ENCODE results near the gene NDUFA8. TPM values are rescaled to one million over a fixed set of nuclear protein-coding genes. Genes with fewer than 3 reads are reported as not detected.

Gene NDUFA8
- total and polyA plus RNA-seq, 10 donors = 27.8 to 72.7 (median 29.8) TPM

DNA sequence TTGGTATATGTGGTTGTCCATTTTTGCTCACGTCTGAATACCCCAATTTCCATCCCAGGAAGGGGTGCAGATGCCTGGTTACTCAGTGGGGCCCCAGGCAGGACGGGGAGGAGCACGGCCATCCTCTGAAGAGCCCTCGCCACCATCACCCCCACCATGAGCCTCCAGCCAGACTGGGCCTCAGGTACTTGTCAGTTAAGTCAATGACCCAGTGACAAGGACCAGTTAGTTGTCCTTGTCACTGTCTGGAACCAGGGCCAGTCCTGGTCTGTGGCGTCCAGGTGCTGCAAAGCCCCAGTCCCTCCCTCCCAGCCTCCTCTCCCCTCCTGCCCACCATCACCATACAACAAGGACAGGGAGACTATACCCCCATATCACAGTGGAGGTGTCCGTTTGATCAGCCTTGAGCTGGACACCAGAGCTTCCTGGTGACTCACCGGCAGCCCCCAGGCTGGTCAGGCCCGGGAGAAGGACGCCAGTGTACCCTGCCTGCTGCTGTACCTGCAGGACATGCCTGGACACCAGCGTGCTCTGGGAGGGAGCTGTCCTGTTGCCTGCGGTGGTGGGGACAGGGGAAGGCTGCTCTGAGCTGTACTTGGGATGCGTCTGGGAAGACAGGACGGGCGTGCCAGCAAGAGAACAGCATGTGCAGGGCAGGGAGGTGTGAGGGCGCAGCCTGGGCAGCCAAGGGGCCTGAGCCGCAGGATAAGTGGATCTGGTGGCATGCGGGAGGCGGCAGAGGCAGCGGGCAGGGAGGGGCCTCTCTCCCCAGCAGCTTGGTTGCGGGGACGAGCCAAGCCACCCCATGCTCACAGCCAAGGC is 33.9 kb downstream of the NDUFA8 start:
- no peaks in the 10 kb centered on the region for H3K9me3 ChIP-seq
- H3K36me3 ChIP-seq = no peaks in the 10 kb centered on the region
- peak overlapping the region in 1 of 8 donors; percentile 48 for H3K4me3 ChIP-seq
- peaks cover 13 to 48% (median 43%) of the 10 kb centered on the region in 6 donors for H3K4me1 ChIP-seq
- no peak overlapping the region for H3K27ac ChIP-seq
- intact Hi-C loops (cut with DNase I; ENCODE audit: low total_unique reads) = loop anchor here (2.0 to 10.0 kb wide), 3 partner anchors 225 to 689 kb away; no protein-coding TSS in a partner anchor
- TF ChIP-seq, protein P1, sequence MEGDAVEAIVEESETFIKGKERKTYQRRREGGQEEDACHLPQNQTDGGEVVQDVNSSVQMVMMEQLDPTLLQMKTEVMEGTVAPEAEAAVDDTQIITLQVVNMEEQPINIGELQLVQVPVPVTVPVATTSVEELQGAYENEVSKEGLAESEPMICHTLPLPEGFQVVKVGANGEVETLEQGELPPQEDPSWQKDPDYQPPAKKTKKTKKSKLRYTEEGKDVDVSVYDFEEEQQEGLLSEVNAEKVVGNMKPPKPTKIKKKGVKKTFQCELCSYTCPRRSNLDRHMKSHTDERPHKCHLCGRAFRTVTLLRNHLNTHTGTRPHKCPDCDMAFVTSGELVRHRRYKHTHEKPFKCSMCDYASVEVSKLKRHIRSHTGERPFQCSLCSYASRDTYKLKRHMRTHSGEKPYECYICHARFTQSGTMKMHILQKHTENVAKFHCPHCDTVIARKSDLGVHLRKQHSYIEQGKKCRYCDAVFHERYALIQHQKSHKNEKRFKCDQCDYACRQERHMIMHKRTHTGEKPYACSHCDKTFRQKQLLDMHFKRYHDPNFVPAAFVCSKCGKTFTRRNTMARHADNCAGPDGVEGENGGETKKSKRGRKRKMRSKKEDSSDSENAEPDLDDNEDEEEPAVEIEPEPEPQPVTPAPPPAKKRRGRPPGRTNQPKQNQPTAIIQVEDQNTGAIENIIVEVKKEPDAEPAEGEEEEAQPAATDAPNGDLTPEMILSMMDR (IDR thresholded peaks at IDR 0.05 in 8 of 11, conservative IDR thresholded peaks at IDR 0.05 in 3 of 11) = peak in 1 of 11 experiments; percentile 16
- TF ChIP-seq POLR2A (IDR thresholded peaks at IDR 0.05) = no peak
- no peak for DNase-seq
- WGBS, 5 donors = 51 to 69% (median 62%) methylated on average over 18 to 21 of the region's 21 CpGs
- peaks cover 0 to 58% (median 21%) of the 10 kb centered on the region in 7 donors for H3K27me3 ChIP-seq (replicated peaks in 1 of 7)

DNA sequence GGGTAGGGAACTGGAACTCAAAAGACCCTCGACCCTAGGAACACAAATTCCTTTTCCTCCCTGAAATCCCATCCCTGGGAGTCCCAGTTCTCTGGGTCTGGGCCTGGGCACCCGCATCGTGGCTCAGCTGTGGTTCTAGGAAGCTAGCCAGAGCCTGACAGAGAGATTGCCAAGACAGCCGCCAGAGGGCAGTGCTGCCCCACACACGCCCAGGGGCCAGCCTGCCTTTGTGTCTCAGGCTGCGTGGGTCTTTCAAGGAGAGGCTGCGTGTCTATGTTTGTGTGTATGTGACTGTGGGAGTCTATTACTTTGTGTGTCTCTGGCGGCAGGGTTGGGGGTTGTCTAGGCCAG is 34.4 kb downstream of the NDUFA8 start:
- WGBS, 5 donors = 0 to 4% (median 1%) methylated on average over 5 to 8 of the region's 8 CpGs
- no peak for TF ChIP-seq POLR2A (IDR thresholded peaks at IDR 0.05)
- TF ChIP-seq POLR2AphosphoS5 (IDR thresholded peaks at IDR 0.05) = peak in 1 of 3 donors; percentile 50
- TF ChIP-seq, protein P1 (IDR thresholded peaks at IDR 0.05 in 8 of 11, conservative IDR thresholded peaks at IDR 0.05 in 3 of 11) = peak; percentile 73 to 97 (median 95)
- Histone ChIP-seq H3K9me3 (no peaks in the 10 kb centered on the region), H3K36me3 (no peaks in the 10 kb centered on the region), H3K4me1 (peaks cover 13 to 48% (median 43%) of the 10 kb centered on the region in 6 donors), H3K27me3 (replicated peaks in 1 of 7) (peaks cover 0 to 58% (median 21%) of the 10 kb centered on the region in 7 donors), H3K4me3 (no peak overlapping the region), H3K27ac (no peak overlapping the region)
- DNase-seq = peak; percentile 93
- intact Hi-C loops (cut with DNase I; ENCODE audit: low total_unique reads) = loop anchor here (2.0 to 10.0 kb wide), 3 partner anchors 226 to 690 kb away; no protein-coding TSS in a partner anchor

DNA sequence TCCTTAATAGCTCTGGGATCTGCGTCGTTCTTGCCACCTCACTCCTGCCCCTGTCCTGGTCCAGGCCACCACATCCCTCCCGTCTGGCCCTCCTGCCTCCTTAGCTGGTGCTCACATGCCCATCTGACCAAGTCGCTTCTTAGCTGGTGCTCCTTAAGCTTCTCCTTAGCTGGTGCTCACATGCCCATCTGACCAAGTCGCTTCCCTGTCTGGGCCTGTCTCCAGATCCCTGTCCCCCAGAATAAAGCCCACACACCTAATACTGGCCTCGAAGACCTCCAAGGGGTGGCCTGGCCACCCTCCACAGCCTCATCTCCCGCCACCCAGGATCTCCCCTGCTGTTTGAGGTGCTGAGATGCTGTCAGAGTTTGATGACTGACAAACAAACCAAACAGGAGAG is 35.1 kb downstream of the NDUFA8 start:
- WGBS, 5 donors = 71 to 80% (median 71%) methylated on average over 7 of the region's 7 CpGs

More for the DNA sequence above, 35.1 kb downstream of the NDUFA8 start:
- no peak overlapping the region for H3K4me3 ChIP-seq
- DNase-seq = no peak
- H3K9me3 ChIP-seq = no peaks in the 10 kb centered on the region
- intact Hi-C loops (cut with DNase I; ENCODE audit: low total_unique reads) = loop anchor here (2.0 to 10.0 kb wide), 3 partner anchors 226 to 690 kb away; no protein-coding TSS in a partner anchor
- H3K36me3 ChIP-seq = no peaks in the 10 kb centered on the region
- no peak overlapping the region for H3K27ac ChIP-seq
- H3K27me3 ChIP-seq (replicated peaks in 1 of 7) = peaks cover 0 to 58% (median 21%) of the 10 kb centered on the region in 7 donors
- TF ChIP-seq, protein P1 (IDR thresholded peaks at IDR 0.05 in 8 of 11, conservative IDR thresholded peaks at IDR 0.05 in 3 of 11) = no peak
- TF ChIP-seq POLR2AphosphoS5 (IDR thresholded peaks at IDR 0.05) (no peak), POLR2A (IDR thresholded peaks at IDR 0.05) (no peak)
- H3K4me1 ChIP-seq = peaks cover 13 to 48% (median 43%) of the 10 kb centered on the region in 6 donors
